HPDE6-E6E7 (cell line): ENCODE data around the gene POU2F1.
"Not testable (repeated sequence)": the region's sequence is repeated elsewhere in the genome, so short reads cannot be mapped to it uniquely, and the experiment has no call there.

ENCODE experiments used
- DNase-seq: peaks from one replicate; pipeline ENCODE4 v3.0.0; 2011; ENCODE audit warnings: missing footprints; ENCODE audit errors: extremely low spot score

POU2F1 gene

DNA sequence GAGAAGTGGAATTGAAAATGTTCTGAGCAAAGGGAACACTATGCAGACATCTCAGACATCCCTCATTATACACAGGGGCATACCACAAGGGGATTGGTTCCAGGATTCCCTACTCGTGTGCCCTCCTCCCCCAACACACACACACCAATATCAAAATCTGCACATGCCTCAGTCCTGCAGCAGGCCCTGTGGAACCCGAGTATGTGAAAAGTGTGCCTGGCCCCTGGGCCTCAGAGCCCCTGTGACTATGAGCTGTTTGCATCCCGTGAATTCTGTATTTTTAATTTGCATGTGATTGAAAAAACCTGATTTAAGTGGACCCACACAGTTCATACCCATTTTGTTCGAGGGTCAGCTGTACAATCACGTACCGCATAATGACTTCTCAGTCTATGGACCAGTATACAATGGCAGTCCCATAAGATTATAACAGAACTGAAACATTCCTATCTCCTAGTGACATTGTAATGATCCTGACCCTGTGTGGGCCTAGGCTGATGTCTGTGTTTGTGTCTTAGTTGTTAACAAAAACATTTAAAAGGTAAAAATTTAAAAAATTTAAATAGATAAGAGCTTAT lies 11.3 kb downstream of the POU2F1 start:
- no peak for DNase-seq

GRCh38 chr1:167232801-167233200 lies 12.1 kb downstream of the POU2F1 start:
- DNase-seq: no peak

- DNase-seq: no peak
Observed at GRCh38 chr1:167233373-167233772, 12.7 kb downstream of the POU2F1 start.

DNA sequence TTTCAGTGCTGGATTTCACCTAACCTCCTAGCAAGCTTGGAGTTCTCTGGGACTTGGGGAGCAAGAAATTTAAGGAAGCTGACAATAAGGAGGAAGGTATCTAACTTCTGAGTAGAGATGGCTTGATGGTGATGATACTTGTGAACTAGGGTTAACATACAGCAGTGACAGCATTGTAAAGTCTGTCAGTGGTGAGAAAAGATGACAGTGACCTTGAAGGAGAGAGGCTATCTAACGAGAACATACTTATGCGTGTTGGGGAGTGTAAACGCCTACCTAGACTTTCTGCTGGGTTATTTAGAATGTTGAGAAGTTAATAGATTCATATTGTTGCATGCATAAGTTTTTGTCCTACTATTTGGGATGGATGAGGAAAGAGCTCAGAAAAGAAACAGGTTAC lies 16.3 kb downstream of the POU2F1 start:
- no peak for DNase-seq

GRCh38 chr1:167238713-167239112 lies 18.0 kb downstream of the POU2F1 start:
- DNase-seq: no peak

DNA sequence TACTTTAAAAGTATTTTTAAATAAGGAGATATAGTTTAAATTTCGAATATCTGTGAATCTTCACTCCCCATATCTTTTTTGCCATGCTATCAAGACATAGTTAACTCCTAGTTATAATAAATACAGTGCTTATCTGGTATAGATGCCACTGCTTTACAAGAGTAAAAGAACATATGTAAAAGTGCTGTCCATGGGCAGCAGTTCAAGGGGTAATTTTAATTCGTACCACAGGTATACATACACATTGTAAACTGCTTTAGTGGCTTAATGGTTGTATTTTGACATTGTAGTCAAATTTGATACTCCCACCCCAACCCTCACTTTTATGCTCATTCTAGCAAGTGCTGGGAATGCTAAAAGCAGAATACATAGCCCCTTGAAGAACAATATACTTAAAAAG lies 18.6 kb downstream of the POU2F1 start:
- no peak for DNase-seq

GRCh38 chr1:167244244-167244643 lies 23.6 kb downstream of the POU2F1 start:
- DNase-seq: no peak

DNA sequence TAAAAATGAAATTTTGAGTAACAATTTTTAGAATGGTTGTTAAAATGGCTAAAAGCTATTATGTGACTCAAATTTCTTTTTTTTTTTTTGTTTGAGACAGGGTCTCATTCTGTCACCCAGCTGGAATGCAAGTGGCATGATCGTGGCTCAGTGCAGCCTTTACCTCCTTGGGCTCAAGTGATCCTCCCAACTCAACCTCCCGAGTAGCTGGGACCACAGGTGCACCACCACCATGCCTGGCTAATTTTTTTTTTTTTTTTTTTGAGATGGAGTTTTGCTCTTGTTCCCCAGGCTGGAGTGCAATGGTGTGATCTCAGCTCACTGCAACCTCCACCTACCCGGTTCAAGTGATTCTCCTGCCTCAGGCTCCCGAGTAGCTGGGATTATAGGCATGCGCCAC lies 24.5 kb downstream of the POU2F1 start:
- not testable (repeated sequence) for DNase-seq

- no peak for DNase-seq
Observed at GRCh38 chr1:167246971-167247370, 26.3 kb downstream of the POU2F1 start.

DNA sequence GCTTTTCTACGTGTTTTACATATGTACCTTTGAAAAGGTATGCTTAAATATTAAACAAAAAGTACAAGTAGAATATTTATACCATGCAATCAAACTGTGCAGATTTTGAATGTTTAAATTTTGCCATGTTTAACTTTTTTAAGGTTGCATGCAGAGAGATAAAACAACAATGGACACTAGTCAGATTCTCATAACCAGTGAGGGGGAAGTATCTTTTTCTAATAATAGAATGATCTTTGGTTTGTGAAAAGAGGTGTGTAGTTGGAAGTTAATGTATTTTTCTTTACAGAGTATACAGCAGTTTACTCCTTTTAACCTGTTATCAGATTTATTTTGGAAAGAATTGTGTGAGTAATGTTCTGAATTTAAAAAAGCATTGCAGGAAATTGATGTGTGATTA lies 27.1 kb downstream of the POU2F1 start:
- DNase-seq: no peak

GRCh38 chr1:167248707-167249642 lies 28.3 kb downstream of the POU2F1 start:
- no peak for DNase-seq

GRCh38 chr1:167249702-167250101 lies 29.0 kb downstream of the POU2F1 start:
- no peak for DNase-seq

DNA sequence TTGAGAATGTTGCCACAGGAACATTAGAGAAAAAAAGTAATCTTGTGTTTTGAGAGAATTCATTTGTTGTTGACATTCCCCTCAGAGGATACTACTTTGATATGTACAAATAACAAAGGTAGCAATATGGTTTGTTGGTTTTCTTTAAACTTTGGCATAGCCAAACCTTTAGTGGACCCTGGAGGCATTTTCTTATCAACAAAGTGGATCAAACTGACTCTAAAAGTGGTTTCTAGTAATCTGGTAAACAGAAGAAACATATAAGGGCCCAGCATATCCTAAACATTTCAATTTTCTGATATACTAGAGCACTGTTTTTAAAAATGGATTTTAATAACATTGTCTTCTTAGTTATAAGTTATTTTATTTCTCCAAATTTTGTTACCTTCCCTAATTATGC lies 29.8 kb downstream of the POU2F1 start:
- no peak for DNase-seq

GRCh38 chr1:167251472-167251871 lies 30.8 kb downstream of the POU2F1 start:
- DNase-seq: no peak

GRCh38 chr1:167252986-167253385 lies 32.3 kb downstream of the POU2F1 start:
- no peak for DNase-seq

GRCh38 chr1:167258858-167259257 lies 38.2 kb downstream of the POU2F1 start:
- DNase-seq: no peak

DNA sequence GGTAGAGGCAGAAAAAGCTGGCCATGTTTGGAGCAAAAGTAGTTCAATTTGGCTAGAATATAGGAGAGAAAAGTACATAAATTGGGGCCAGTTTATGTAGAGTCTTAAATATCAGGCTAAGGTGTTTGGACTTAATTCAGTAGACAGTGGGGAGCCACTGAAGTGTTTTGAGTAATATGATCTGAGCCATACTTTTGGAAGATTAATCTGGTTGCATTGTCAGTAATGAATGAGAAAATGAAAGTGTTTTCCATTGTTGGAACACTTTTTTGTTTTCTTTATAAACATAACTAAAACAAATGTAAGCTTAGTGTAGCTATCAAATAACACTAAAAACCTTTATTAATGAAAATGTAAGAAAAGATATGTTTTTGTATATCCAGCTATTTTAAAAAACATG lies 42.1 kb downstream of the POU2F1 start:
- no peak for DNase-seq

GRCh38 chr1:167263344-167263743 lies 42.7 kb downstream of the POU2F1 start:
- DNase-seq: no peak

- no peak for DNase-seq
Observed at GRCh38 chr1:167263819-167264464, 43.3 kb downstream of the POU2F1 start.

GRCh38 chr1:167266965-167267364 lies 46.3 kb downstream of the POU2F1 start:
- no peak for DNase-seq

DNA sequence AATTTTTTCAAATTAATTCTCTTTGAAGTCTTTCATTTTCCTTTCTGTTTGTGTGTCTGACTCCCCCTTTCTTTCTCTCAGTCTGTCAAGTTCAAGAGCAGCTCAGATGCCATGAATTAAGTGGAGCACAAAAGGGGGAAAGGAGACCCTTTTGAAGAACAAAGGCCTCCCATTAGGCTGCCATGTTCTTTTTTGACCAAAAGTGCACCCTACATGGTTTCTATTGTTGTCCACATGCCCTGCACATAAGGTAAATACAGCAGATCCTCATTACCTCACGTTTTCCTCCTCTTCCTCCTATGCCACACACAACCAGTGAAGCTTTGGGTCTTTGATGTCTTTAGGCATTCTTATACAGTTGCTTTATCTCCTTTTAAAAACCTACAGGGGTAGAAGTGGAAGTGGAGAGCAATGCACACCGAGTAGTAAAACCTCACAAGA lies 47.7 kb downstream of the POU2F1 start:
- no peak for DNase-seq

DNA sequence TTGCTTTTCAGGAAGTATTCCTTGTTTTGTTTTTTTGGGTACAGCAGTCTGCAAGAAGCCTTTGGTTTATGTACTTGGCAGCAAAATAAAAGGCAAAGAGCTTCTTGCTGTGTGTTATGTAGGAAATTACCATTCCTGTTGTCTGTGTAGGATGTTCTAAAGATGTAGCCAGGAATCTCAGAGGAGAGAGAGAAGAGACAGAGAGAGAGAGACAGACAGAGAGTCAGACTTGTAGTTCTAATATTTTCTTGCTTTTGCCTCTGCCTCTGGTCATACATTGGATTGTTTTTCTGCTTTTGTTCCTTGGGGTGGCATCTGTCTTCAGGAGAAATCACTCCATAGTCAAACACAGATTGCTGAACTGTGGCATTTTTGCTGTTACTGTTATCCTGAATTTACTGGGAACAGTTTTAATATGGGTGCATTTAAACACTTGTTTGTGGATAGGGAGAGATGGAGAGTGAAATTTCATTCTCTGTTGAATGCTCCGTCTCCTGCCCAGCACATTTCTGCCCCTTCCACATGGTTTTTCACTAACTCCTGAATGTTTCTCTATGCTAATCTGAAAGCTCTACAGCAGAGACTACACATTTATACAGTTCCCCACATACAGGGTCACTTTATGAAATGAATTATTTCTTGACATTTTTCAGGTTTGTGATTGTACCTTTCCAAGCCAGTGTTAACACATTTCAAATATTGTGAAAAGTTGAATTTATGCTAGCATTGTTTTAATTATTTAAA lies 49.8 kb downstream of the POU2F1 start:
- no peak for DNase-seq
